ENCODE results near the gene KIF21A.

The KIF21A gene

GRCh38 chr12:39420043-39420442 is 22.9 kb downstream of the KIF21A start:
- TF ChIP-seq, protein P1, sequence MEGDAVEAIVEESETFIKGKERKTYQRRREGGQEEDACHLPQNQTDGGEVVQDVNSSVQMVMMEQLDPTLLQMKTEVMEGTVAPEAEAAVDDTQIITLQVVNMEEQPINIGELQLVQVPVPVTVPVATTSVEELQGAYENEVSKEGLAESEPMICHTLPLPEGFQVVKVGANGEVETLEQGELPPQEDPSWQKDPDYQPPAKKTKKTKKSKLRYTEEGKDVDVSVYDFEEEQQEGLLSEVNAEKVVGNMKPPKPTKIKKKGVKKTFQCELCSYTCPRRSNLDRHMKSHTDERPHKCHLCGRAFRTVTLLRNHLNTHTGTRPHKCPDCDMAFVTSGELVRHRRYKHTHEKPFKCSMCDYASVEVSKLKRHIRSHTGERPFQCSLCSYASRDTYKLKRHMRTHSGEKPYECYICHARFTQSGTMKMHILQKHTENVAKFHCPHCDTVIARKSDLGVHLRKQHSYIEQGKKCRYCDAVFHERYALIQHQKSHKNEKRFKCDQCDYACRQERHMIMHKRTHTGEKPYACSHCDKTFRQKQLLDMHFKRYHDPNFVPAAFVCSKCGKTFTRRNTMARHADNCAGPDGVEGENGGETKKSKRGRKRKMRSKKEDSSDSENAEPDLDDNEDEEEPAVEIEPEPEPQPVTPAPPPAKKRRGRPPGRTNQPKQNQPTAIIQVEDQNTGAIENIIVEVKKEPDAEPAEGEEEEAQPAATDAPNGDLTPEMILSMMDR (IDR thresholded peaks at IDR 0.05; ENCODE audit: low read depth, low read length, missing control alignments) = no peak
- H3K4me3 ChIP-seq (ENCODE audit: low read depth, low read length) = no peak overlapping the region
- no peak for DNase-seq (ENCODE audit: low read depth)

DNA sequence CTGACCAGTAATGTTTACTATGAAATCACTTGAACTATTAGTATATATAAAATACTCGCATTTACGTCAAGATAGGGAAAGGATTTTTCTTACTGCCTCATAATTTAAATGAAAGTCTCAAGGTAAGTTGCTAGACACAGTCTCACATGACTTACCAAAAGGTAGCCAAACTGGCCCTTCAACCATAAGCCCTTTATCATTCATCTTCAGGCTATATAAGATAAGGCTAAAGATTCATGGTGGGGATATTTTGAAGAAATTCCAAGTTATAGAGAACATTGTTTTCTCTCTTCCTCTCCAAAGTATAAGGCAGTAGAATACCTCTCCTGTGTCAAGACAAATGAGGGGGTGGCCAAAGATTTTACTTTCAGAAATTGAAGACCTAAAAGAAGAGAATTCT is 23.4 kb downstream of the KIF21A start:
- no peak for DNase-seq (ENCODE audit: low read depth)
- no peak overlapping the region for H3K4me3 ChIP-seq (ENCODE audit: low read depth, low read length)
- TF ChIP-seq, protein P1 (IDR thresholded peaks at IDR 0.05; ENCODE audit: low read depth, low read length, missing control alignments) = no peak

GRCh38 chr12:39417916-39418315 is 25.0 kb downstream of the KIF21A start:
- no peak overlapping the region for H3K4me3 ChIP-seq (ENCODE audit: low read depth, low read length)
- TF ChIP-seq, protein P1 (IDR thresholded peaks at IDR 0.05; ENCODE audit: low read depth, low read length, missing control alignments) = no peak
- no peak for DNase-seq (ENCODE audit: low read depth)

- no peak for DNase-seq (ENCODE audit: low read depth)
- TF ChIP-seq, protein P1 (IDR thresholded peaks at IDR 0.05; ENCODE audit: low read depth, low read length, missing control alignments) = no peak
- H3K4me3 ChIP-seq (ENCODE audit: low read depth, low read length) = no peak overlapping the region
These were observed 28.8 kb downstream of the KIF21A start for GRCh38 chr12:39413836-39414771.

- no peak for DNase-seq (ENCODE audit: low read depth)
- no peak overlapping the region for H3K4me3 ChIP-seq (ENCODE audit: low read depth, low read length)
- TF ChIP-seq, protein P1 (IDR thresholded peaks at IDR 0.05; ENCODE audit: low read depth, low read length, missing control alignments) = no peak
These were observed 30.7 kb downstream of the KIF21A start for GRCh38 chr12:39412210-39412609.

- no peak overlapping the region for H3K4me3 ChIP-seq (ENCODE audit: low read depth, low read length)
- no peak for DNase-seq (ENCODE audit: low read depth)
- TF ChIP-seq, protein P1 (IDR thresholded peaks at IDR 0.05; ENCODE audit: low read depth, low read length, missing control alignments) = no peak
These were observed 36.7 kb downstream of the KIF21A start for GRCh38 chr12:39406262-39406661.

- no peak overlapping the region for H3K4me3 ChIP-seq (ENCODE audit: low read depth, low read length)
- TF ChIP-seq, protein P1 (IDR thresholded peaks at IDR 0.05; ENCODE audit: low read depth, low read length, missing control alignments) = no peak
- DNase-seq (ENCODE audit: low read depth) = peak; percentile 7
These were observed 37.3 kb downstream of the KIF21A start for GRCh38 chr12:39405580-39405979.
